Glomerular visceral epithelial cell (primary cell): Measurements from ENCODE around the gene ABL1.
A peak's percentile ranks its signal among the peaks of the same experiment; 100 is the strongest.
"Not testable (repeated sequence)": the region's sequence is repeated elsewhere in the genome, so short reads cannot be mapped to it uniquely, and the experiment has no call there.

Experiments
- DNase-seq: peaks from one replicate; pipeline ENCODE4 v3.0.0-alpha.2; 2016; ENCODE audit errors: extremely low spot score

Gene ABL1

DNA sequence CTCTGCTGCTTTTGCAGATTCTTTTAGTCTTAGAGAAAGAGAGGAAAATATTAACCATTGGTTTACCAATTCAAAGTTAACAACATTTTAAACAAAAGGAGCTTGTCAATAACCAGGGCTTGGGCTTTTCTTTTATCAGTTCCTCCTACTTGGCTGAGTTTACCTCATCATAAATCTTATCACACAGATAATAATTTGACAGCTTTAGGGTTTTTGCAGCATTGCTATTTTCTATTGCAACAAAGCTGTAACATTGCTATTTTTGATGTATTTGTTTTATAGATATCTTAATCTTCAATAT lies 9.8 kb upstream of the ABL1 start:
- DNase-seq: no peak

DNA sequence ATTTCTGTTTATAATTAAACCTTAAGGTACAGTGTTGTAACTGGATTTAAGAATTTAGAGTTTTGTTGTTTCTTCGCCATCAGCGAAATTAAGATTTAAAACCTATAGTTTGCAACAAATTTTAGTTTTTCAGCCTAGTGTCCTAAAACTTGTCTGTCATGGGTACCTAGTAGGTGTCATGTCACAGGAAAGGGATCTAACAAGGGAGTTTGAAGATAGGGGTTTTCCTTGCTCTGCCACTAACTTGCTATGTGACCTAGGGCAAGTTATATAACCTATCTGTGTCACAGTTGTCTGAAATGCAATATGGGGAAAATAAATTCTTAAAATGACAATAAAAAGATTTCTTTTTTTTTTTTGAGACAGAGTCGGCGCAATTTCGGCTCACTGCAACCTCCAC lies 9.2 kb upstream of the ABL1 start:
- no peak for DNase-seq

DNA sequence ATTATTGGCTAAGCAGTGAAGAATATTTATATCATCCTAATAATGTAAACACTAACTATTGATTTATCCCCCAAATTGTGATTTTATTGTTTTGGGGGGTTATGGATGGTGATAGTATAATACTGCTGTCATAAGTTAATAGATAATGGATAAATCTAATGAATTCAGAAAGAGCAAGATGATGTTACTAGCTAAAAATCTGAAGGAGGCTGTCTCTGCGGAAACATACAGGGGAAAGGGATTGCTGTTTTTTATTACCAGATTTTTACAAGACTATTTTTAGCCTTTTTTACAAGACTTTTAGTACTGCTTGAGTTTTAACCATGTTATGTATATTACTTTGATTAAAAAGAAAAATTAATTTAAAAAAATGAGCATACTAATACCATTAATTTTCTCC lies 5.3 kb upstream of the ABL1 start:
- no peak for DNase-seq

DNA sequence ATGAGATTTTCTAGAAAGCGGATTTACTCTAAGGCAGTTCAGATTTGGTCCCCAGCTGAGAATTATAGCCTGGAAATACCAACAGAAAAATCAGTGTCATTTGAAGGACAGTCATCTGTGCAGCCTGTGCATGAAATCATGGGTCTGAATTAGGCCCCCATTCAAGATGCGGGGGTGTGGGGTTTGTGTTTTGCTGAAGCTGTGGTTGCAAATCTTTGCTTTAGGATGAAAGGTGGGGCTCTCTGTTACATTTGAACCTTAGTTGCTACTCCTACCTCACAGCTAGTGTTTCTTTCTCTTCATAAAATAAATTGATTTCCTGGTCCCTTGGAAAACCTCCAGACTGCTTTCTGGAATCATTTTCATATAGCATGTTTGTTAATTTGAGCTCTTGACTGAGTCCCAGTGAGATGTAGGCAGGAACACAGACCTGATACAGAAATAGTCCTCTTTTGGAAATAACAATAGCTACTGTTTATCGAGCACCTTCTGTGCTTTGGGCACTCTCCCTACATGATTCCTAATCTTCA lies 4.8 kb upstream of the ABL1 start:
- no peak for DNase-seq

DNA sequence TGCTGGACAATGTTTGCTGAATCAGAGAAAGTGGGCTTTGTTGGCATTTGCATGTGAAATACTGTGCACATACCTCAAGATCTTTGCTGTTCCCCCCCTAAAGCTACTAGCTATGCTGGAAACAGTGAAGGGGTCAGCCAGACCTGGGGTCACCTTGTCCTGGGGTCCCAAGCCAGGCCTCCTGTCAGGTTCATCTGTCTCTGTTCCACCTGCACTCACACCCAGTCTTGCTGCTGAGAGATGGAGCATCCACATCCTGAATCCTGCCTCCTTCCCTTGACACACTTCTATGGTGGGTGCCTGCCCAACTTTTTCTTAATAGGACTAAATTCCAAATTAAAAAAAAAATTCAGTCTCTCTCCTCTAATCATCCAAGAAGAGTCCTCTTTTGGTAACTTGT lies 4.0 kb upstream of the ABL1 start:
- no peak for DNase-seq

DNA sequence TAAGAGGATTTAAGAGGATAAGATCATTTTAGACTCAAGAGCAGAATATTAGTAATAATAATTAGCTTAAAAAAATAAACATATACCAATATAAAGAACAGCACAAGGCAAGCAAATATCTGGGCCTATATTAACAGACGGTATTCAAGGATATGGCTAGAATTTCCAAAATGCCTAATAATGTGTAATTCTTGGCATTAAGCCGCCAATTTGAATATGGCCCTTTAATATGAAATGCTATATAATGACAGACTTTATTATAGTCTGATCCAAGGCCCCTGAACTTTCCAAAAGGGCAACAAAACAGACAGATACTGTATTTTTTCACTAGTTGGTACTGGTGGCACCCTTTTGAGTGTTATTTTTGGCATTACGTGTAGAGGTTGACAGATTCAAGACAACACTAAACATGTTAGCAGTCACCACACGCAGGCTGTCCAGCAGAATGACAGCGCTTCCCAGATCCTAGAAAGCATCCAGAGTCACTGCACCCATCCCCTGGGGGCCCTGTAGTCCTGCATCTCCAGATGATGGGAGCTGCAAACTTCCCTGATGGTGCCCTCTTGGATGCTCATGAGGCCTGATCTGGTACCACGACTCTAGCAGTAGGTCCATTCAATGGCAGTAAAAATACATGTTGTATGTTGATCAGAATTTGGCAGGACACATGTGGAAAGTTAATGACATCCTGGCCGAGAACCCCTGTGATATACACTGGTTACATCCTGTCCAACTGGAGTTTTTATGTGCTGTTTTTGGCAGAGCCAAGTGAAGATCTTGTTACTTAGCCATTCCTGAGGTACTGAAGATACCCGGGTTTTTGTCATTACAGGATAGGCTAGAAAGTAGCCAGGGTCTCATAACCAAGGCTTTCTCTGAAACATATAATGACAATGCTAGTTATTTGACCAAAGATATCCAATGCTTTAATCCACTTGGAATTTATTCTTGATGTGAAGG lies 1.7 kb upstream of the ABL1 start:
- no peak for DNase-seq

DNA sequence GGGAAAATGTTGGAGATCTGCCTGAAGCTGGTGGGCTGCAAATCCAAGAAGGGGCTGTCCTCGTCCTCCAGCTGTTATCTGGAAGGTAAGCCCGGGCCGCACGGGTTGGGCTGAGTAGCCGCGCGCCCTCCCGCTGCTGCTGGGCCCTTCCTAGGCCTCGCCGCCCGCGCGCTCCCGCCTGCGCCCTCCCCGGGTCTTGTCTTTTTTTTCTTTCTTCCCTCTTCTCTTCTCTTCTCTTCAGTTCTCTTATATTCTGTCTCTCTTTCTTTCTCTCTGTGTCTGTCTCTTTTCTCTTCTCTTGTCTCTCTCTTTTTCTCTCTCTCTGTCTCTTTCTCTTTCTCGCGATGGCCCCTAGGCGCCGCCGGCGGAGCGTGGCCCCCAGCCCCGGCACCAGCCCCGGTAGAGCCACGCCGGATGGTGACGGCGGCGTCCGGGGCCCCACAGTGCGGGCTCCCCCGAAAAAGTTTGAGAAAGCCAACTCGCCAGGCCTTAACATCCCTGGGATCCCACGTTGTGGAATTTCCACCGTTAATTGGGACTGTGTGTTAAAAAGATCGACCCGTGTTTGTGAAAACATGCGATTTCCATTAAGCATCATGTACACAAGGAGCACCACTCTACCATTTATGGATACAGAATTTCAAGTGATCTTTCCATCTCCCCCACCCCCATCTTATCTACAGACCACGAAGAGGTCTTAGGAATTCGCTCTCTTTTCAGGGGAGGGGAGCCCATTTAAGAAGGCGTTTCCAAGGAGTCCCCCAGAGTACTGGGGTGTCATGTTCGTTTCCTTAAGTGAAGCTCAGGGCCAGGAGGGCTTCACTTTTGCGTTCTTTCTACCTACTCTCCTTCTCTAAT lies 616 bp downstream of the ABL1 start:
- no peak for DNase-seq

DNA sequence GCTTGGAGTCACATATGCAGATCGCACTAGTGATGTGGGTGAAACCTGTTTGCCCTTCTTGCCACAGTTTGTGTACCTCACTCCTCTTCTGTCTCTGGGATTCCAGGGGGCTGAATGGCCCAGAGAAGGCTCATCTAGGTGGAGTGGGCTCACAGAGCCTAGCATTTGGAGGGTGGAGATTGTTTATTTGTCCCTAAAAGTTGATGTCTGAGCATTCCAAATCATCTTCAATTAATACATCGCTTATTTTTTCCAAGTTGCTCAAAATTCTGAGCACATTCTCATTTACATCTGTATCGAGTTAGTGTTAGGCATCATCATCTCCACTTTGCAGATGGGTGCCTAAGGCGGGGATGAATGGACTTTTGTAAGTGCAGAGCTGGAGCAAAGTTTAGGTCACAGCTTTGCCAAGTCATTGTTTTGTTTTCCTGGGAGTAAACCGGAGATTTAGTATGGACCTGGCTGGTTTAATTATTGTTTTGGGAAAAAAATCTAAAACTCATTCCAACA lies 2.0 kb downstream of the ABL1 start:
- DNase-seq: no peak

DNA sequence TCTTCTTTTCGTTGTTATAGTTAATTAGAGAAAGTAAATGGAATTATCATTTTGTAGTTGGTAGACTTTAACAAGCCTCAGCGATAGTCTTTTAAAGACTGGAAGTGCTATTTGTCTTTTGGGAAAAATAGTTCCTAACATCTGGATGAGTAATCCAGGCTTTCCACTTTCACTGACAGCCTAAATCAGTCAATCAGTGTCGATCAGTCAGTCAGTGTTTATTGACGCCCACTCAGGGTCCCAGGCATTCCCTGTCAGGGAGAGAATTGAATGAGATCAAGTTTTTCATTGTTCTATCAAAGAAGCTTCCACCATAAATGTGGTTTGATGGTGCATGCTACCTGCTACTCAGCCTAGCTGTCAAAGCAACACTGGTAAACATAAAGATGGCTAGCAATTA lies 2.6 kb downstream of the ABL1 start:
- no peak for DNase-seq

DNA sequence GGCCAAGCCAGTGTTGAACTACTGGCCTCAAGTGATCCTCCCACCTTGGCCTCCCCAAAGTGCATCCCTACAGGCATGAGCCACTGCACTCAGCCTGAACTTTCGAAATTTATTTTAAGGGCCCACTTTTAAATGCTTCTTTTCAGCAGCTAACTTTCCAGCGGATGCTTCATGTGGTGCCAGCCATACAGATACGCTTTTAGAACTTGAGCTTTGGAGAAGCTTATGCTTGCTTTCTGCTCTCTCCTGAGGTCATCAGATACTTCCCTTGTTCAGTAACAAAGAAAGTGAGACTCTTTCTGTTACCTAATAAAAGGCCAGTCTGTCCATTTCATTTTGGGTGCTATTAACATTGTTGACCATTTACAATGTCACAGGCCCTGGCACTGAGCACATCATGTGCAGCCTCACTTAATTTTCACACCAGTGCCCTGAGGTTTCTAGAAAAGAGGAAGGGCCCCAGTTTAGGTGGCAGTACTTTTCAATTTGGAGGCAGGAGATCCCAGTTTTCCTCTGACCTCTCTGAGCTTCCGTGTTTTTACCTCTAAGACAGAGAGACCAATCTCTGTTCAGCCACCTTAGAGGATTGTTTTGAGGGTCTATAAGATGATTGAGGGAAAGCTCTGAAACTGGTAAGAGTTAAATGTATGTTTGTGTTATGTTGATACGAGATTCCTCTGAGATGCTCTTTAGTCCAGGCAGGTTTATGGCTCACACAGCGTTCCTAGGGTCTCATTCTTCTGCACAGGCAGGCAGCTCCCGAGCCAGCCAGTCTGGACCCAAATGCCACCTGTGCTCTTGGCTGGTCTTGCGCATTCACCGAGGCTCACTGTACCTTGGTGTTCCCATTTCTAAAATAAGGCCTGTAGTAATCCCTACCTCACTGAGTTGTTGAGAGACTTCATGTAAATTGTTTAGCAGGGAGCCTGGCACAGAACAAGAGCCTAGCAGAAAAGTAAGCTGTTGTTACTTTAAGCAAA lies 4.4 kb downstream of the ABL1 start:
- no peak for DNase-seq

DNA sequence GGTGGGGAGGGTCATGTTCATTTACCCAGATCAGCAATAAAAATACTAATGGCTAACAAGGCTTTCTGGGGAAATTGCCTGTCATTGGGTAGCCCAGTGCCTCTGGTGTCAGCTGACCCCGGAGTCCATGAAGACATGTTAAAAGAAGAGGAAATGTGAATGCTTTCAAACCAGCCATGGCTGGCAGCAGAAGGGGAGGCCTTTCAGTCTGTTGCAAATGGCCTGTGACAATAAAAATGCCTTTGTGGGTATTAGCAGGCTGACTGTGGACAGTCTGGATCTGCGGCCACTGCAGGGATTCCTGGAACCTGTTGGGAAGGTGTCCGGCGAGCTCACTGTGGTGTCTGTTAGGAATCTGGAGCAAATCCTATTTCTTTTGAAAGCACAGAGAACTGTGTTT lies 7.5 kb downstream of the ABL1 start:
- DNase-seq: no peak

DNA sequence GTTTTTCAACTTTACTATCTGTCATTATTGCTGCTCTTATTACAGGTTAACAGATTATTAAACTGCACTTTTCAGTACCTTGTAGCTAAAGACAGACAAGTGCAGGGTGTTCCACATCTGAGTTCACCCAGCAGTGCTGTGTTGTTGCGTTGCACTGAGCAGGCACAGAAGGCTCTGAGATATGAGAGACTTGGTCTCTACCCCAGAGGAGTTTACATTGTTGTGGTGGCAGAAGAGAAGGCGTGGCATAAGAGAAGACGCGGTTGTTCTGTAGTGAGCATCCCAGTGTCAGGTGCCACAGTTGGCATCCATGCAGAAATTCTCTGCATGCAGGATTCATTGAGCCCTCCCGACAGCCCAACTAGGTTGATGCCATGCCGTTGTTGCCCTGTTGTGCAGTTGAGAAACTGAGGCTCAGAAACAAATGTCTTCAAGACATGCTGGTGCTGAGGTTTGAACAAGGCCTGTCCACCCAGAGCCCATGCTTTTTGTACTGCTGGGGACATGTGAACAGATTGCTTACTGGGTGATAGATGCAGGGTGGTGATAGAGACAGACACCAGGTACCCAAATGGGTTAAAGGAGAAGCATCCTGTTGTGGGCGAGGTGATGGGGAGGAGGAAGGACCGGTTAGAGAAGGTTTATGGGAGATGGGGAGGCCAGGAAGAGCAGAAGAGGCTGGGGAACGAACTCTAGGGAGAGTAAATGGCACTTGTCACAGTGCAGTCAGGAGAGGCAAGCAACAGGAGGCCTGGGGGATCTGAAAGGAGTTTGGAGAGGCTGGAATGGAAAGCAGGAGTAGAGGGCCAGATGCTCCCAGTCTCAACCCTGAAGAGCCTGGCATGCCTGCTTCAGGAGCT lies 8.2 kb downstream of the ABL1 start:
- DNase-seq: no peak

DNA sequence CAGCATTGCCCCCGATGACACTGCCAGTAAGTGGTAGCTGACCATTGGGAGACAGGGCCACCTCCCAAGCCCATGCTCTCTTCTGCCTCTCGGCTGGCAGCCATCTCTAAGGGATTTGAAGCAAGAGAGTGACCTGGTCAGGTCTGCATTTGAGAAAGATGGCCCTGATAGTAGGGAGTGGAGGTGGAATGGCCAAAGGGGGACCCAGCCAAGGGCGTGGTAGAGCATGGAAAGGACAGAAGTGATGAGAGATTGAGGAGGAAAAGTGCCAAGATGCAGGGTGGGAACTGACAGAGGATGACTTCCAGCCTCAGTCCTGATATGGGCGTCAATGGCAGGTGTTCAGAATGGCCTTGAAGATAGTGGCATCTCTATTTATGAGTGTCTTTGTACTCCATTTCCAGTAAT lies 9.0 kb downstream of the ABL1 start:
- DNase-seq: no peak

DNA sequence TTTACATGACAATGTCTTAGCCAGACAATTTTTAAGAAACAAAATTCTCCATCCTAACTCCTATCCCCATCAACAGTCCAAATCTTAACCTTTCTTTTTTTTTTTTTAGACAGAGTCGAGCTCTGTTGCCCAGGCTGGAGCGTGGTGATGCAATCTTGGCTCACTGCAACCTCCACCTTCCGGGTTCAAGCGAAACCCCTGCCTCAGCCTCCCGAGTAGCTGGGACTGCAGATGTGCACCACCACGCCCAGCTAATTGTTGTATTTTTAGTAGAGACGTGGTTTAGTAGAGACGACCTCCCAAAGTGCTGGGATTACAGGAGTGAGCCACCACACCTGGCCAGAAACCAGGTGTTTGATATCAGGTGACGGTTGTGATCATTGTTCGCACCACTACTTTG lies 10.2 kb downstream of the ABL1 start:
- no peak for DNase-seq

DNA sequence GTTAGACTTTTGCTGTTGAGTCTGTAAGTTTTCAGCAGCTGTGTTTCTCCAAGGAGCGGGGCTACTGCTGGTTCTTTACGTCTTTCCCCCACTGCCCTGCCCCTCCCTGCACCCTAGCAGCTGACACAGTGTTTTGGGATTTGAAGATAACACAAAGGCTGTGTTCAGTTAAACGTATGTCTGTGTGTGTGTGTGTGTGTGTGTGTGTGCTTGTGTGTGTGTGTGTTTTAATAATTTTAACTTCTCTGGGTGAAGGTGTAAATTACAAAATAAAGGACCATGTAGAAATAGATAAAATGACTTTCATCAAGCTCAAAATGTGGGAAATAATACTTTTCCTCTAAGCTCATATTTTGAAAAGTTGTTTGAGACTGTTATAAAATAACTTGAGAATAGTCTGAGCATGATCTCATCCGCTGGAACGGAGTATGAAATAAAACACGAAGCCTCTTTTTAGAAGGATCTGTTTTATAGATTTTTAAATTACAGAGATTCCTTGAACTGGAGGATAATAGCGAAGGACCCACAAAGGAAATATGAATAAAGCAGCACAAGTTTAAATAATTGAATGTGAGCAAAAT lies 10.9 kb downstream of the ABL1 start:
- peak; percentile 76 for DNase-seq

DNA sequence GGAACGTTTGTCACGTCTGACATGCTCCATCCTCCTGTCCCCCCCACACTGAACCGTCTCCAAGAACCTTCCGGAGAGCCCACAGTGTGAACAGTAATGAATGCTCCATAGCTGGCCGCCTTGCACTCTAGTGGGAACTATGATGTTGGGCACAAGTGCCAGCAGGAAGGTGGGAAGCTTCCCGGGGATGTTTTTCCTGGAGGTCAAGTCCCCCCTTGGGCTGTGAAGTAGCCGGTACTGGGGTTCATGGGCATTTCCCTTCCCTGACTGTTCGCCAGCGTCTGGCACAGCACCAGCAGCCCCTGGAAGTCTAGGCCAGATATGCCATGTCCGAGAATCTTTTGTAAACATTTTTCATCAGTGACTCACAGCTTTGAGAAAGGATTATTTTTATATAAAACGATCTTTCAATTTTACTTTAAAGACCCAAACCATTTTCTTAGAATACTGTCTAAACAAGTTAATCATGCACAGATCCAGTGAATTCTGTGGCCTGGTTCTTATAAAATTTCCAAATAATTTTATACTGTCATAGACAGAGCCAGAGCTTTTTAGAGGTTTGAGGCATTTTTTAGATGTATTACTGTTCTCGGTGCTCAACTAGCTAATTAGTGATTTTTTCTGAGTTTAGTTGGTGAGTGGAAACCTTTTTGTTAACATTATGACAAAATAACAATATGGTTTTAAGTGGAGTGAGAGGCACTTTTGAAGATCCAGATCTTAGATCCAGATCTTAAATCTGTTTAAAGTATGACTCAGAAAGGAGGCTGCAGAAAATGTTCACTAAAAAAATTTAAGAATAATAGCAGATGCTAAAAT lies 11.6 kb downstream of the ABL1 start:
- peak; percentile 92 for DNase-seq

DNA sequence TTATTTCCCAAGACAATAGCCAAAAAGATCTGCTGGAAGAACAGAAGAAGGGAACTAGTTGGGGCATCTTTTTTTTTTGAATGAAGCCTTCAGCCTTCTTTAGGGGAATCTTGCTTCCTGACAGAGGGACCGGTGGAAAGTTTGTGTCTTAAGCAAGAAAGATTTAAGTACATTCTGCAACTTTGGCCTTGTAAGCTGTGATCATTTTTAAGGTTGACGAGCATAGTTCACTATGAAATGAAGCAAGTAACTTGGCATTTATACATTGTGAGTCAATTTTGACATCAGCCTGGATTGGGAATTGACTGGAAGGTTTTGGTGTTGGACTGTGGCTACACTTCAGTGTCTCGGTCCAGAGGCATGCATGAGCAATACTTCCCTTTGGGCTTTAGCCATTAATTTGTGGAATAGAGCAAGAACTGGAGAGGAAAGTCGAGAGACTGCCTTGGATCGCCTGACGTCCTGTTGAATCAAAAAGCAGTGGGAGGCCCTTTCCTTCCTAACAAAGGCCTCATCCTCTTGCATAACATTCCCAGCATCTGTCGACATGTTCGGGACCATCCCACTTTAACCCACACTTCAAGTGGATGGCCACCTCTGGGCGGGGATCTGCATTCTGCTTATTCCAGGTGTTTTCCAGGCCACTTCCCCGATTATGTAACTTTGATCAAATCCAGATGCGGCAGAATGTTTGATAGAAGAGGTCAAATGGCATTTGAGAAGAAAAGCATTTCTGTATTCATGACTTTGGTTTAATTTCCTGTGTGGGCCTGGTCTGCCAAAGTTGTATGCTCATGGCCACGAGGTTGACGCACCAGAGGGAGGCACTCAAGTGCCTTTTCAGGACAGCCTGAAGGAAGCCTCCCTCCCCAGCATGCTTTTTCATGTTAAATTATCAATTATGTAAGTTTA lies 12.5 kb downstream of the ABL1 start:
- peak; percentile 95 for DNase-seq

DNA sequence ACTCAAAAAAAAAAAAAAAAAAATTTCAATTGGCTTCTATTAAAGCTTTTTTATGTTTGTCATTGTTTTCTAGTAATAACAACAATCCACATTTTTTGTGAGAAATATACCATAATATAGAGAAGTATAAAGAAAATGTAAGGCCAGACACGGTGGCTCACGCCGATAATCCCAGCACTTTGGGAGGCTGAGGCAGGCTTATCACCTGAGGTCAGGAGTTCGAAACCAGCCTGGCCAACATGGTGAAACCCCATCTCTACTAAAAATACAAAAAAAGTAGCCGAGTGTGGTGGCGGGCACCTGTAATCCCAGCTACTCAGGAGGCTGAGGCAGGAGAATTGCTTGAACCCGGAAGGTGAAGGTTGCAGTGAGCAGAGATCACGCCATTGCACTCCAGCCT lies 13.5 kb downstream of the ABL1 start:
- not testable (repeated sequence) for DNase-seq
